Fibroblast of pulmonary artery (primary cell): ENCODE measurements around the gene CCR5AS.

Source experiments
- DNase-seq: peaks from one replicate; pipeline ENCODE4 v3.0.0-alpha.2; 2010; ENCODE audit warnings: low read depth
- H3K4me3 ChIP-seq: replicated peaks from 2 replicates; pipeline ENCODE4 v1.5.1; 2011; ENCODE audit warnings: low read depth, mild to moderate bottlenecking, control low read depth, low read length, moderate library complexity
- CTCF ChIP-seq: IDR thresholded peaks from 2 replicates; pipeline ENCODE4 v1.5.1; 2011; ENCODE audit warnings: mild to moderate bottlenecking, control low read depth, low read length, inconsistent platforms; ENCODE audit errors: missing control alignments

The CCR5AS gene

GRCh38 chr3:46353090-46353489 lies 53.8 kb downstream of the CCR5AS start:
- no peak for TF ChIP-seq CTCF
- no peak overlapping the region for H3K4me3 ChIP-seq
- no peak for DNase-seq

GRCh38 chr3:46351646-46352045 lies 55.2 kb downstream of the CCR5AS start:
- TF ChIP-seq CTCF: no peak
- no peak for DNase-seq
- H3K4me3 ChIP-seq: no peak overlapping the region

DNA sequence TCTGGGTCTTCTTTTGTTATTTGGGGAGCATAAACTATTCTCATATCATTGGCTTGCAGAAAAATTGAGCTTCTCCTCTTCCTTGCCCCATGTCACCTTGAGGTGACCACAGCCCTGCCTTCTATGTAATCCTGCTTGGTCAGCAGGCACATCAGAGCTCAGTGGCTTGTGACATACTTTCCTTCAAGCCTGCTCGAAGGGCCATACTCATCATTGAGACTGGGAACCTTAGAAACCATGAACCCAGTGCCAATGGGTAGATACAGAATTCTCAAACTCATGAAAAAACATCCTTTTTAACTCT lies 56.7 kb downstream of the CCR5AS start:
- no peak for TF ChIP-seq CTCF
- no peak for DNase-seq
- no peak overlapping the region for H3K4me3 ChIP-seq

- DNase-seq: no peak
- no peak overlapping the region for H3K4me3 ChIP-seq
- no peak for TF ChIP-seq CTCF
Measured at GRCh38 chr3:46349484-46350261, 57.2 kb downstream of the CCR5AS start.

DNA sequence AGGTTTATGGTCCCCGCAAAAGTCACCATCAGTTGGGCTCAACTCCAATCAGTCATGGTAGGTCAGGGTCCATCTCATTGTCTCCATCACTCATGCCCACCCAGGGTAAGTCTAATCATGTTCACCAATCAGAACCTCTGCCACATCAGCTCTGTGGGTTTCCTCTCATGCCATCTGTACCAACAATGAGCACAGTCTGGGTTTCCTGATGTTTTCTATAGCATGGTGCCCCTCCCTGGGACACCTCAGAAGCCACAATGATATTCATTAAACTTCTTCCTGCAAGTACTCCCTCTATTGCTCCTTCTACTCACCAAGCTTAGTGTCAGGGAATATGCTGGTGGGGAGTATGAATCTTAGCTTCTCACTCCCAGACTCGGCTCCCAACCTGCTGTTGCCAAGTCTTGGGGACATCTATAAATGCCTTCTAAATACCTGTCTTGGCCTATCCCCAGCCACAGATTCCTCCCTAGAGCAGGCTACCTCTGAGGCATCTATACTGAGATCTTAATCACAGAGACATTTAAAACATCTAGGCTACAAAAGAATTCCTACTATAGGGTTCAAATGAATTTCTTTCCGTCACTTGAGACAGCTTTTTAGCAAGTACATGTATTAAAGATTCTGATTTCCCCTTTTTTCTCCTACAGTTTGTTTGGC lies 57.9 kb downstream of the CCR5AS start:
- DNase-seq: no peak
- TF ChIP-seq CTCF: no peak
- no peak overlapping the region for H3K4me3 ChIP-seq

- no peak for DNase-seq
- no peak overlapping the region for H3K4me3 ChIP-seq
- no peak for TF ChIP-seq CTCF
Measured at GRCh38 chr3:46344476-46344875, 62.4 kb downstream of the CCR5AS start.

DNA sequence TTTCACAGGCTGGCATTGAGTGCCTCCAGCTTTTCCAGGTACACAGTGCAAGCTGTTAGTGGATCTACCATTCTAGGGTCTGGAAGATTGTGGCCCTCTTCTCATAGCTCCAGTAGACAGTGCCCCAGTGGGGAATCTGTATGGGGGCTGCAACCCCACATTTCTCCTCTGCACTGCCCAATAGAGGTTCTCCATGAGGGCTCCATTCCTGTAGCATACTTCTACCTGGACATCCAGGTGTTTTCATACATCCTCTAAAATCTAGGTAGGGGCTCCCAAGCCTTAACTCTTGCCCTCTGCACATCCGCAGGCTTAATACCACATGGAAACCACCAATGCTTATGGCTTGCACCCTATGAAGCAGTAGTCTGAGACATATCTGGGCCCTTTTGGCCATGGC lies 68.0 kb downstream of the CCR5AS start:
- TF ChIP-seq CTCF: no peak
- no peak overlapping the region for H3K4me3 ChIP-seq

More for the DNA sequence above, 68.0 kb downstream of the CCR5AS start:
- DNase-seq: no peak
